HL-60 (cell line): ENCODE results near the gene CHN2.

ENCODE experiments used
- DNase-seq, 2 experiments: peaks; one replicate each; pipeline ENCODE4 v3.0.0-alpha.2; 2010 to 2020; ENCODE audit warnings: low read depth in 1 of 2, low spot score in 1 of 2
- H3K27ac ChIP-seq: fragments of 250-450 bp; sonication (Bioruptor Pico); replicated peaks from 2 replicates; pipeline ENCODE4 v1.5.1; 2020; ENCODE audit warnings: mild to moderate bottlenecking, moderate library complexity
- H3K27me3 ChIP-seq: fragments of 250-450 bp; sonication (Bioruptor Pico); 2 replicates; pipeline ENCODE4 v1.5.1; 2021; ENCODE audit warnings: mild to moderate bottlenecking, moderate library complexity; ENCODE audit not compliant: insufficient read depth, poor library complexity, severe bottlenecking
- H3K4me3 ChIP-seq: replicated peaks from 2 replicates; pipeline ENCODE4 v1.5.1; 2011; ENCODE audit warnings: mild to moderate bottlenecking, control low read depth, low read length; ENCODE audit not compliant: insufficient read depth
- GABPA ChIP-seq: IDR thresholded peaks from 2 replicates; pipeline ENCODE4 v1.6.1; 2012; ENCODE audit warnings: low read depth
- POLR2AphosphoS5 ChIP-seq: IDR thresholded peaks from 2 replicates; pipeline ENCODE4 v1.6.1; 2012; ENCODE audit warnings: low read depth
- SPI1 ChIP-seq: IDR thresholded peaks from 2 replicates; pipeline ENCODE4 v1.6.1; 2012; ENCODE audit warnings: low read depth, mild to moderate bottlenecking, borderline replicate concordance
- TF ChIP-seq, protein P1 (sequence below): IDR thresholded peaks from 2 replicates; pipeline ENCODE4 v1.6.1; 2012; ENCODE audit warnings: low read depth; ENCODE audit not compliant: insufficient replicate concordance
- TF ChIP-seq, protein P2 (sequence below): IDR thresholded peaks from one replicate; pipeline ENCODE4 v1.5.1; 2011; ENCODE audit warnings: low read length, control low read depth, inconsistent platforms; ENCODE audit not compliant: insufficient read depth

Gene CHN2

DNA sequence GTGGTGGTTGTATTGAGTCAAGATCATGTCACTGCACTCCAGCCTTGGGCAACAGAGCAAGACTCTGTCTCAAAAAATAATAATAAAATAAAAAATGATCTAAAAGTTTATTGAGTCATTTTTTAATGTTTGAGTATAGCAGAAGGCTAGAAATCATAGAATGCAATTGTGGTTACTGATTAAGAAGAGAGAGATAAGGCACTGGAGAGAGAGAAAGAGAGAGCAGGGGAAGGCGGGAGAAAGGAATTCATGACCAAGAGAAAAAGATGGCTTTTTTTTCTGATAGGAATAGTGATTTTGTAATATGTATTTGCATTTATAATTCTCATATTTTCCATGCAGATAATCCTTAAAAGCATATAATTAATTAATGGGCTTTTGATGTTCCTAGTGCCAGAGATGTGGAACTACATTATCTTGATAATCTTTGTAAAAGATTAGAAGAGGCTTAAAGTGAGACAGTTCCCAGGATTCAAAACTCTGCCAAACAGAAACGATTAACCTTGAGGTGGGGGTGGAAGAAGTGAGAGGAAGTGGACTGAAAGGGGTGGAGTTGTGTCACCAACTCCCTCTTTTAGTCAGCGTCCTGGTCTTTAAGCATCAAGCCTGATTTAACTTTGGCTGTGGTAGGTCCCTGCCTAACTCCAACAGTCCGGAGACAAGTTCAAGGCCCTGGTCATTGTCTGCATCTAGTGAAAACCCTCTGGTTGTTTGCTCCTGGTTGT lies 76.2 kb downstream of the CHN2 start:
- Histone ChIP-seq H3K27me3 (no peaks in the 10 kb centered on the region), H3K4me3 (no peak overlapping the region), H3K27ac (peak overlapping the region; percentile 25)
- TF ChIP-seq, protein P1, sequence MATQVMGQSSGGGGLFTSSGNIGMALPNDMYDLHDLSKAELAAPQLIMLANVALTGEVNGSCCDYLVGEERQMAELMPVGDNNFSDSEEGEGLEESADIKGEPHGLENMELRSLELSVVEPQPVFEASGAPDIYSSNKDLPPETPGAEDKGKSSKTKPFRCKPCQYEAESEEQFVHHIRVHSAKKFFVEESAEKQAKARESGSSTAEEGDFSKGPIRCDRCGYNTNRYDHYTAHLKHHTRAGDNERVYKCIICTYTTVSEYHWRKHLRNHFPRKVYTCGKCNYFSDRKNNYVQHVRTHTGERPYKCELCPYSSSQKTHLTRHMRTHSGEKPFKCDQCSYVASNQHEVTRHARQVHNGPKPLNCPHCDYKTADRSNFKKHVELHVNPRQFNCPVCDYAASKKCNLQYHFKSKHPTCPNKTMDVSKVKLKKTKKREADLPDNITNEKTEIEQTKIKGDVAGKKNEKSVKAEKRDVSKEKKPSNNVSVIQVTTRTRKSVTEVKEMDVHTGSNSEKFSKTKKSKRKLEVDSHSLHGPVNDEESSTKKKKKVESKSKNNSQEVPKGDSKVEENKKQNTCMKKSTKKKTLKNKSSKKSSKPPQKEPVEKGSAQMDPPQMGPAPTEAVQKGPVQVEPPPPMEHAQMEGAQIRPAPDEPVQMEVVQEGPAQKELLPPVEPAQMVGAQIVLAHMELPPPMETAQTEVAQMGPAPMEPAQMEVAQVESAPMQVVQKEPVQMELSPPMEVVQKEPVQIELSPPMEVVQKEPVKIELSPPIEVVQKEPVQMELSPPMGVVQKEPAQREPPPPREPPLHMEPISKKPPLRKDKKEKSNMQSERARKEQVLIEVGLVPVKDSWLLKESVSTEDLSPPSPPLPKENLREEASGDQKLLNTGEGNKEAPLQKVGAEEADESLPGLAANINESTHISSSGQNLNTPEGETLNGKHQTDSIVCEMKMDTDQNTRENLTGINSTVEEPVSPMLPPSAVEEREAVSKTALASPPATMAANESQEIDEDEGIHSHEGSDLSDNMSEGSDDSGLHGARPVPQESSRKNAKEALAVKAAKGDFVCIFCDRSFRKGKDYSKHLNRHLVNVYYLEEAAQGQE = no peak
- no peak for TF ChIP-seq GABPA
- TF ChIP-seq SPI1 = peak; percentile 92
- TF ChIP-seq POLR2AphosphoS5 = no peak
- TF ChIP-seq, protein P2, sequence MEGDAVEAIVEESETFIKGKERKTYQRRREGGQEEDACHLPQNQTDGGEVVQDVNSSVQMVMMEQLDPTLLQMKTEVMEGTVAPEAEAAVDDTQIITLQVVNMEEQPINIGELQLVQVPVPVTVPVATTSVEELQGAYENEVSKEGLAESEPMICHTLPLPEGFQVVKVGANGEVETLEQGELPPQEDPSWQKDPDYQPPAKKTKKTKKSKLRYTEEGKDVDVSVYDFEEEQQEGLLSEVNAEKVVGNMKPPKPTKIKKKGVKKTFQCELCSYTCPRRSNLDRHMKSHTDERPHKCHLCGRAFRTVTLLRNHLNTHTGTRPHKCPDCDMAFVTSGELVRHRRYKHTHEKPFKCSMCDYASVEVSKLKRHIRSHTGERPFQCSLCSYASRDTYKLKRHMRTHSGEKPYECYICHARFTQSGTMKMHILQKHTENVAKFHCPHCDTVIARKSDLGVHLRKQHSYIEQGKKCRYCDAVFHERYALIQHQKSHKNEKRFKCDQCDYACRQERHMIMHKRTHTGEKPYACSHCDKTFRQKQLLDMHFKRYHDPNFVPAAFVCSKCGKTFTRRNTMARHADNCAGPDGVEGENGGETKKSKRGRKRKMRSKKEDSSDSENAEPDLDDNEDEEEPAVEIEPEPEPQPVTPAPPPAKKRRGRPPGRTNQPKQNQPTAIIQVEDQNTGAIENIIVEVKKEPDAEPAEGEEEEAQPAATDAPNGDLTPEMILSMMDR = no peak
- DNase-seq = peak in 1 of 2 experiments; percentile 46

DNA sequence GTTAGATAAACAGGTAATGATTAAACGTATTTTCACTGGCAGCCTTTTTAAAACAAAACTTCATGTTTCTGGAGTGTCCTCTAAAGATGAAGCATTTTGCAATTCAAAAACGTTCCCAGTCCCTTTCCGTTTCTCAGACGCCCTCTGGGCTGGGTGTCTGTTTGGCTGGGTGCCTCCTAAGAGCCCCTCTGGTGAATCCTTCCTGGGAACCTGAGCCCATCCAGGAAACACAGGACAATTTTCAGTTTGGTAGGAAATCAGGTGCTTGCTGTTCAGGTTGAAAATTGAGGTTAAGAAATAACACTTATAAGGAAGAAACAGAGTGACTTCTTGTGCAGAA lies 76.7 kb downstream of the CHN2 start:
- peak overlapping the region; percentile 25 for H3K27ac ChIP-seq

DNA sequence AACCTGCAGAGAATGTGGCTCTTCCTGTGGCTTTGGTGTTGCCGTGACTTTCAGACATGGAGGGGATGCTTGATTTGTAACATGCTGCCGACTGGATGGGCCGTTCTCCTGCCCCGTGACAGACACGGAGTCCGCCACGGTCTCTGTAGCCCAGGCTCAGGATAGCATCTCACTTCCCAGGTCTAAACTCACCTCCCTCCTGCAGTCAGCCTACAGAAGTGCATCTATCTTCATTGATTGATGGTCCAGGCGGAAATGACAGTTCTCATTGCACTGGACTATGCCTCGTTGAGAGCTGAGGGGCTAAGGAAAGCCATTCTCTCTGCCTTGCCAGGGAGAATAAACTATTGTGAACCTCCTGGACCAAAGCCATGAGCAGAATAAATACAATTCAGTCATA lies 77.5 kb downstream of the CHN2 start:
- no peak overlapping the region for H3K4me3 ChIP-seq
- no peaks in the 10 kb centered on the region for H3K27me3 ChIP-seq
- no peak overlapping the region for H3K27ac ChIP-seq
- TF ChIP-seq, protein P1 = no peak
- TF ChIP-seq SPI1 (no peak), GABPA (no peak), POLR2AphosphoS5 (no peak)
- TF ChIP-seq, protein P2 = no peak
- DNase-seq = no peak

More for the DNA sequence above, 76.7 kb downstream of the CHN2 start:
- no peak for TF ChIP-seq SPI1
- TF ChIP-seq, protein P2 = no peak
- TF ChIP-seq POLR2AphosphoS5 = no peak
- TF ChIP-seq, protein P1 = no peak
- TF ChIP-seq GABPA = no peak
- Histone ChIP-seq H3K4me3 (no peak overlapping the region), H3K27me3 (no peaks in the 10 kb centered on the region)
- DNase-seq = no peak
